Activated CD8-positive, alpha-beta memory T cell treated with anti-CD3 and anti-CD28 coated beads for 36 hours (primary cell): Measurements from ENCODE around the gene HINFP. TPM values are rescaled to one million over a fixed set of nuclear protein-coding genes. Genes with fewer than 3 reads are reported as not detected.
"Not testable (repeated sequence)": the region's sequence is repeated elsewhere in the genome, so short reads cannot be mapped to it uniquely, and the experiment has no call there.

Experiments used
- CTCF ChIA-PET: fragments of 350-600 bp; sonication (Branson Sonifier 250); formaldehyde crosslinking; loops from one replicate; lab custom pipeline; 2021; ENCODE audit warnings: antibody characterized with exemption; lab: Charles Lee
- POLR2A ChIA-PET: fragments of 350-600 bp; sonication (Branson Sonifier 250); formaldehyde crosslinking; loops from one replicate; lab custom pipeline; 2021; ENCODE audit warnings: antibody characterized with exemption; lab: Charles Lee
- total RNA-seq, 2 experiments: library from RNA; stranded (reverse); gene quantifications; one replicate each; pipeline ENCODE4 v1.2.3, GENCODE V29; 2021

HINFP gene
- total RNA-seq, 2 experiments from 2014 or later = 26.5 to 27.5 TPM

DNA sequence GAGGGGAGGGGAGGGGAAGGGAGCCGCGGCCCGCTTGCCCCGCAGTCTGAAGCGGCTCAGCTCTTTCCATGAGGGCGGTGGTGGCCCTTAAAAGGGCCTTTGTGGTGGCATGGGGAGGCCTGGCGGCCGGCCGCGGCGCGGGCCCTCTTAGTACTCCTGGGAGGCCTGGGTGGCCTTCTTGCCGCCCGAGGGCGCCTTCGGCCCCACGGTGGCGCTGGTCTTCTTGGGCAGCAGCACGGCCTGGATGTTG lies 26.6 kb upstream of the HINFP start:
- CTCF ChIA-PET = interaction anchor here (1.5 to 2.9 kb wide), 3 partner anchors 10 to 27 kb away, joined by 4 to 18 read pairs (median 12); partner anchors contain the start of genes C2CD2L, HMBS and VPS11
- POLR2A ChIA-PET = interaction anchor here (0.8 to 2.8 kb wide), 8 partner anchors 9 to 222 kb away, joined by 3 to 44 read pairs (median 4); partner anchors contain the start of genes C2CD2L, CENATAC, HINFP and HMBS

DNA sequence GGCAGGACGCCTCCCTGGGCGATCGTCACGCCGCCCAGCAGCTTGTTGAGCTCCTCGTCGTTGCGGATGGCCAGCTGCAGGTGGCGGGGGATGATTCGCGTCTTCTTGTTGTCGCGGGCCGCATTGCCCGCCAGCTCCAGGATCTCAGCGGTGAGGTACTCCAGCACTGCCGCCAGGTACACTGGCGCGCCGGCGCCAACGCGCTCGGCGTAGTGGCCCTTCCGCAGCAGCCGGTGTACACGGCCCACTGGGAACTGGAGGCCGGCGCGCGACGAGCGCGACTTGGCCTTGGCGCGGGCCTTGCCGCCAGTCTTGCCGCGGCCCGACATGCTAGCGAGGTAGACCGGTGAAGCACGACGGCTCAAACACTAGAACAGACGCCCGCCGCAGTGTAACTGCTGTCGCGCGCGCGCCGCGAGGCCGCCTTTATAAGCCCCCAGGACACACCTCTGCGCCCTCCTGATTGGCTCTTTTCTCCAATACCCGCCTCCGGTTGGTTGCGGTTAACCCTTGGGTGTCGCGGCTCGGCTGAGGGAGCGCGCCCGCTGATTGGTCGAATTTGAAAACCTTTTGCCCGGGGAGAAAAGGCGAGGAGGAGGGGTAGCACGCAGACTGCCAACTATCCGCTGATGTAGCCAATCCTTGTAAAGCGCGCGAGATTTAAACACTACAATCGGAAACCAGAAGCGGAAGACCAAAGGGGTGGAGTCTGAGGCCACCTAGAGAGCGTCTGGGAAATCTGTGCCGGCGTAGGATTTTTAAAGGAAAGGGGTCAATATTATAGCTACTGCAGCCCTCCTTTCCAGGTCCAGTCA lies 26.1 kb upstream of the HINFP start:
- ChIA-PET POLR2A (interaction anchor here (0.6 to 2.8 kb wide), 10 partner anchors 10 to 486 kb away, joined by 3 to 44 read pairs (median 4); partner anchors contain the start of genes C2CD2L, CENATAC, HINFP and HMBS), CTCF (interaction anchor here (1.5 to 2.9 kb wide), 3 partner anchors 10 to 28 kb away, joined by 4 to 18 read pairs (median 12); partner anchors contain the start of genes C2CD2L, HMBS and VPS11)

DNA sequence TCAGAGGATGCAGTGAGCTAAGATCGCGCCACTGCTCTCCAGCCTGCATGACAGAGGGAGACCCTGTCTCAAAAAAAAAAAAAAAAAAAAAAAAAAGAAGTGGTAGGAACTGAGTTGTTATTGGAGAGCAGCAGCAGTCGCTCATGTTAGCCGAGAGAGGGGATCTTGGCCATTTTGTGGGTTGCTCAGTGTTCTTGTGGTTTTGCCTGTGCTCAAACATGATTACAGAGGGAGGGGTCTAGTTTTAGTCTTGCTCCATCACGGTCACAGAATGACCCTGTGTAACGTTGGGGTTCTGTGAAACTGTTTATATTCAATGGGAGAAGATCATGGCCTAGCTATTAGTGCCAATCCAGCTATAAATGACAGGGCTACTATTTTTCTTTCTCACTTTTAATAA lies 21.7 kb upstream of the HINFP start:
- ChIA-PET POLR2A (interaction anchor here (0.5 kb wide), 1 partner anchor 684 kb away, joined by 4 read pairs; no protein-coding TSS in a partner anchor), CTCF (interaction anchor here (1.3 kb wide), 1 partner anchor 32 kb away, joined by 3 read pairs; the partner anchor contains the start of gene VPS11)

GRCh38 chr11:119100246-119100970 lies 21.0 kb upstream of the HINFP start:
- CTCF ChIA-PET = interaction anchor here (0.9 to 1.3 kb wide), 2 partner anchors 15 to 33 kb away, joined by 3 to 5 read pairs; partner anchors contain the start of genes HMBS and VPS11
- POLR2A ChIA-PET = no interaction called here

GRCh38 chr11:119100994-119101758 lies 20.2 kb upstream of the HINFP start:
- CTCF ChIA-PET = interaction anchor here (0.9 to 1.4 kb wide), 3 partner anchors 16 to 33 kb away, joined by 3 to 5 read pairs (median 5); partner anchors contain the start of genes HMBS and VPS11
- POLR2A ChIA-PET = interaction anchor here (0.8 to 1.6 kb wide), 3 partner anchors 20 to 83 kb away, joined by 3 to 8 read pairs (median 3); partner anchors contain the start of genes HINFP, RPS25 and VPS11

DNA sequence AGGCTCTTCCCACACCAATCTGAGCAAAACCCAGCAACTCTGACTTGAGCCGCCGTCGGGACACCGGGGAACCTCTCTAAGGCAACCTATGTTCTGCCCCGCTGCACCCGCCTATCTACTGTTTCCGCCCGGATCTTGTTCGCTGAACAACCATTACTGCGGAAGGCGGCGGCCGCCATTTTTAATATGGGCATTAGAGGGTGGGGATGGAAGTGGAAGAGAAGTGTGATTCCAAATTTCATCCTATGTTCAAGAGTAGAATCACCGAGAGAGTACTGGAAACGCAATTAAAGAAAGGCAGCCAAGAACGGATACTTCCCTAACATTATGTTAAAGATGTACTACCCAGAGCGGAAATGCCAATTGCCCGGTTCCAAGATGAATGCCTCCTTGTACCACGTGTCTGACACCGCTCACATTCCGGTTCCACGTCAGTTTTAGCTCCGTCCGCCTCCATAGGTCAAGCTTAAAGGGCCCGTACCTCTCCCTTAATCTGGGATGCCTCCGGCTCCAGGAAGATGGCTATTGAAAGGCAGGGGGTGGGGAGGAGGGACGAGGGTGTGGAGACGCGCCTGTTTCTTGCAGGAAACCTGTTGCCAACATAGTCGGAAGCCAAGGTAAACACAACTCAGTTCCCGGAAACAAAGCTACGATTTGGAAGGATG lies 19.5 kb upstream of the HINFP start, which contains the start of gene DPAGT1:
DPAGT1 (minus strand) TSS at position 95 of the 665 bp plus-strand sequence. CDS start 198 bp downstream, outside the sequence.
- ChIA-PET CTCF (interaction anchor here (1.4 kb wide), 1 partner anchor 34 kb away, joined by 5 read pairs; the partner anchor contains the start of gene VPS11), POLR2A (interaction anchor here (0.7 to 1.6 kb wide), 10 partner anchors 9 to 491 kb away, joined by 3 to 12 read pairs (median 3); partner anchors contain the start of genes HINFP, HMBS, HYOU1 and RPS25)

DNA sequence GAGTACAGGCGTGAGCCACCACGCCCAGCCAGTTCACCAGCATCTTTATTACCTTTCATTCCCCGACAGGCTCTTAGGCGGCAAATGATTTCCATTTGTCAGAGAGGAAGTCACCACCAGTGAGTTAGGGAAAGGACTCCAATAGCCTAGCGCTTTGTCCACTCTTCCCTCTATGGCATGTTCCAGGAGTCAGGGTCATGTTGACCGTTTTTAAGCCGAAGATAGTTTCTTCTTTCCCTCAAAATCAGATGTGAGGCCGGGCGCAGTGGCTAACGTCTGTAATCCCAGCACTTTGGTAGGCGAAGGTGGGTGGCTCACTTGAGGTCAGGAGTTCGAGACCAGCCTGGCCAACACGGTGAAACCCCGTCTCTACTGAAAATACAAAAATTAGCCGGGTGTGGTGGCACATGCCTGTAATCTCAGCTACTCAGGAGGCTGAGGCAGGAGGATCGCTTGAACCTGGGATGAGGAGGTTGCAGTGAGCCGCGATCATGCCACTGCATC lies 18.2 kb upstream of the HINFP start:
- POLR2A ChIA-PET = interaction anchor here (0.9 to 1.6 kb wide), 5 partner anchors 9 to 47 kb away, joined by 3 to 12 read pairs (median 8); partner anchors contain the start of genes HINFP, HMBS and HYOU1
- CTCF ChIA-PET = not testable (repeated sequence)

DNA sequence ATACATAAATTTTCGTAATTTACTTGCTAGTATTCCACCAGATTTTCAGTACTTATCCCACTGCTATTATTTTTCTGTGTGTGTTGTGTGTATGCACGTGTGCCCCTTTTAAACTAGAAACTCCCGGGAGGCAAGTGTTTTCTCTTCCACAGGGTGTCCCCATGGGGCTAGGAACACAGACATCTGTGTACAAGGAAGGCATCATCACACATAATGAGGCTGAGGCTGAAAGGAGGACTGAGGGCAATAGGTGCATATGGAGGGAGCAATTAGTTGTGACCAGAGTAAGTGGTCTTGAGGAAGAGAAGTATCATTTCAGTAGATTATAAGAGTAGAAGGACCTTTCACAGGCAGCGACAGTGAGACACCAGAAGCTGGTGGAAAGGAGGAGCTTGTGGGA lies 17.6 kb upstream of the HINFP start:
- CTCF ChIA-PET = no interaction called here
- POLR2A ChIA-PET = no interaction called here

DNA sequence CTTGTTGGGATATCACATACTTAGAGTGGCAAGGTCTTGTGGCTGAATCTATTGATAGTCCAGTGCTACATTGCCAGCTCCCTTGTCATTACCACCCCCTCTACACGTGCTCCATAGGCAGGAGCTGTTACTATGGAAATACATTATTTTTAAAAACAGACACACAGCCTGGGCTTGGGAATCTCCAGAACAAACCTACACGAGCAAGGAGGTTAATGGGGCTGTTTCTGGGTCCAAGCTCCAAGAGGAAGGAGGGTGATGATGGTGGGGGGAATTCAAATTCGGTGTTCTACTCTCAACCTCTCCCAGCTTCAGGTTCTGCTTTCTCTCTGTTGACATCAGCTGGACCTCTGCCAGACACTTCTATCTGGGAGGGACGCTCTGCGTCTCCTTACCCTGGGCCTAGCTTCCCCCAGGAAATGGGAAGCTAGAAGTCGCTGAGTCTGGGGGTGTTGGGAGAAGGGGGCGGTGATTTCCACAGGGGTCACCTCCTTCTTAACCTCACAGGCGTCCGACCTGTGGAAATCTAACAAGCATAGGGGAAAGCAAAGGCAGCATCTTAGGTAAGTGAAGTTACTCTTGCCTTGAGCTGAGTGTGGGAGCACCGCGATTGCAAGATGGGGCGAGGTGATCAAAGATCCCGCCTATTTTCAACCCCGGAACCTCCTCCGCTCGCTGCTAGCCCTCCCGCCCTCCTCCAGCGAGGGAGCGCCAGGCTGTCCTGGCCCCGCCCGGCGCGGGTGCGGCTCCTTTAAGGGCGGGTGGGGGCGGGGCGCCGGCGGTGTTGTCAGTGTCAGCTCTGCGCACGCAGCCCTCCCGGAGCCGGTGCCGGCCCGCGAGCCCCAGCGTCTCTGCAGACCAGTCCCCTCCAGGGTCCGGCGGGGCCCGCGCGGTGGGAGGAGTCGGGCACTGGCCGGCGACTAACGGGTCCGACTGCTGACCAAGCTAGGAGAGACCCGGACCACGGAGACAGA lies 14.5 kb upstream of the HINFP start, which contains the start of gene C2CD2L:
C2CD2L (plus strand) TSS at position 781 of the 974 bp plus-strand sequence. CDS start 398 bp downstream, outside the sequence.
- ChIA-PET POLR2A (interaction anchor here (0.5 to 3.2 kb wide), 7 partner anchors 12 to 315 kb away, joined by 3 to 23 read pairs (median 4); partner anchors contain the start of gene HINFP), CTCF (interaction anchor here (0.9 to 2.4 kb wide), 9 partner anchors 8 to 90 kb away, joined by 3 to 12 read pairs (median 4); partner anchors contain the start of gene HINFP)

DNA sequence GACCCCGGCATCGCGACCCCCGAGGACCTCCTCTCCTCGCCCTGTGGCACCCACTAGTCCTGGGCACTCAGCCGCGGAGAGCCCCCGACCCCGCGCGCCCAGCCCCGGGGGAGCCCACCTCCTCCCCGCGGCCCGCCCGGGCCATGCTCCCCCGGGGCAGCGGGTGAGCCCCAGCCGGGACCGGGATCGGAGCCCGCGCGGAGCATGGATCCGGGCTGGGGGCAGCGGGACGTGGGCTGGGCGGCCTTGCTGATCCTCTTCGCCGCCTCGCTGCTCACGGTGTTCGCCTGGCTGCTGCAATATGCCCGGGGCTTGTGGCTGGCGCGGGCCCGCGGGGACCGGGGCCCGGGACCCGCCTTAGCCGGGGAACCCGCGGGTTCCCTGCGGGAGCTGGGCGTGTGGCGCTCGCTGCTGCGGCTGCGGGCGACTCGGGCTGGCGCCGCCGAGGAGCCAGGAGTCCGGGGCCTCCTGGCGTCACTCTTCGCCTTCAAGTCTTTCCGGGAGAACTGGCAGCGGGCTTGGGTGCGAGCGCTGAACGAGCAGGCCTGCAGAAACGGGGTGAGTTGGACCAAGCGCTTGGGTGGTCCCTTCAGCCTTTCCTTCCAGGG lies 13.7 kb upstream of the HINFP start:
- ChIA-PET POLR2A (interaction anchor here (0.6 to 3.2 kb wide), 5 partner anchors 13 to 183 kb away, joined by 3 to 23 read pairs (median 4); partner anchors contain the start of gene HINFP), CTCF (interaction anchor here (1.0 to 2.4 kb wide), 7 partner anchors 11 to 89 kb away, joined by 3 to 12 read pairs (median 4); partner anchors contain the start of gene HINFP)

GRCh38 chr11:119108146-119108856 lies 13.1 kb upstream of the HINFP start:
- CTCF ChIA-PET = interaction anchor here (1.6 to 2.4 kb wide), 2 partner anchors 10 to 13 kb away, joined by 4 to 12 read pairs; a partner anchor contains a TSS

GRCh38 chr11:119108857-119109221 lies 12.5 kb upstream of the HINFP start:
- ChIA-PET POLR2A (interaction anchor here (1.2 to 3.2 kb wide), 3 partner anchors 12 to 24 kb away, joined by 7 to 23 read pairs (median 13); partner anchors contain the start of genes HINFP and HMBS), CTCF (interaction anchor here (1.2 kb wide), 1 partner anchor 15 kb away, joined by 3 read pairs; no protein-coding TSS in a partner anchor)

More at GRCh38 chr11:119108146-119108856, 13.1 kb upstream of the HINFP start:
- POLR2A ChIA-PET = interaction anchor here (1.2 to 3.2 kb wide), 3 partner anchors 13 to 23 kb away, joined by 7 to 23 read pairs (median 13); partner anchors contain the start of genes HINFP and HMBS

GRCh38 chr11:119109843-119110242 lies 11.5 kb upstream of the HINFP start:
- ChIA-PET CTCF (interaction anchor here (0.8 to 1.2 kb wide), 3 partner anchors 14 to 17 kb away, joined by 3 to 7 read pairs (median 3); no protein-coding TSS in a partner anchor), POLR2A (interaction anchor here (1.7 kb wide), 1 partner anchor 11 kb away, joined by 7 read pairs; the partner anchor contains the start of gene HINFP)

DNA sequence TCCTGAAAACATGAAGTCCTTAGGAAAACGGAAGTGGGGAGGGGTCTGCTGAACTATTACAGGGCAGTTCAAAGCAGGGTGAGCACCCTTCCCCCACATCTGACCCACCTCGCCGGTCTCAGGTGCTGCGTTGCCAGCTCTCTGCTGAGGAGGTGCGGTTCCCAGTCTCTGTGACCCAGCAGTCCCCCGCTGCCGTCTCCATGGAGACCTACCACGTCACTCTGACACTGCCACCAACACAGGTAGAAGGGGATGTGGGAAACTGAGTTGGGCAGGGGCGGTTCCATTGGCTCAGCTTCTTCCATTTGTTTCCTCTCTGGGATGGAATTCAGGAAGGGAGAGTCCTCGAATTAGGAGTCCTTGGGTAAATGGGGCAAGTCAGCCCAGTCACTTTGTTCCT lies 10.9 kb upstream of the HINFP start:
- POLR2A ChIA-PET = no interaction called here
- CTCF ChIA-PET = interaction anchor here (0.8 kb wide), 1 partner anchor 13 kb away, joined by 7 read pairs; no protein-coding TSS in a partner anchor
